Activated CD4-positive, alpha-beta T cell treated with anti-CD3 and anti-CD28 coated beads, Interleukin-2, amount 50 U/mL, for 48 hours (primary cell): Measurements from ENCODE around the gene DPH5.
"Not testable (repeated sequence)": the region's sequence is repeated elsewhere in the genome, so short reads cannot be mapped to it uniquely, and the experiment has no call there.

Experiments
- DNase-seq, 2 experiments: peaks; one replicate each; pipeline ENCODE4 v3.0.0-alpha.2; 2020

DPH5 gene, protein sequence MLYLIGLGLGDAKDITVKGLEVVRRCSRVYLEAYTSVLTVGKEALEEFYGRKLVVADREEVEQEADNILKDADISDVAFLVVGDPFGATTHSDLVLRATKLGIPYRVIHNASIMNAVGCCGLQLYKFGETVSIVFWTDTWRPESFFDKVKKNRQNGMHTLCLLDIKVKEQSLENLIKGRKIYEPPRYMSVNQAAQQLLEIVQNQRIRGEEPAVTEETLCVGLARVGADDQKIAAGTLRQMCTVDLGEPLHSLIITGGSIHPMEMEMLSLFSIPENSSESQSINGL

DNA sequence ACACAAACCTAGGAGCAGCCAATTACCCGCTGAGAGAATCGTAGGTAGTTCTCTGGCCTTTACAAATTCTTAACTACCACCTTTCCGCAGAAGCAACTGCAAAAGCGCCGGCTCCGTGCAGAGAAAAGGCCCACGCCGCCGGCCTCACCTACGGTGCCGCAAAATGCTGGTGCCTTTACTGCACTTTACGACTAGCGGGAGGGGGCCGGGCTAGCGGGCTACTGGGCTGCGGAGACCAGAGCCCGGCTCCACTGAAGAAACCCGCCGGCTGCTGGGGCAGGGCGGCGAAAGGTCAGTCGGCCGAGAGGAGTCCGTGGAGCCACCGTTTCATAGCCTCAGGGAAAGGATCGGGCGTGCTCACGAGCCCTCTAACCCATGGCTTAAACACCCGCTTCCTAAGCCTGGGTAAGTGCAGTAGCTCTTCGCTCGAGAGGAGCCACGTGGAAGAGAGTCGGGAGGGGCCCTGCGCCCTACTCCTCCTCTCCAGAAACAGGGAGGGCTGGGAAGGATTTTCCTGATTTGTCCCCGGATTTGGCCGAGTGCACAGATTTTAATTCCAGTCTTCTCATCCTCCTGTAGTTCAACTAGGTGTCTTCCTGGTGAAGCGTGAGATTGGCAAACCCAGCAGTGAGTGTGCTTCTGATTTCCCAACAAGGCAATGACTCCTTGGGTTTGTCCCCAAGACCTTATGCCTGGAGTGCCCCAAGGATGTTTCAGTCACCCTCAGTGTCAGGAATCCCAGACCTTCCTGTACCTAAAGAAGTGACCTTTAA is at the start of gene DPH5:
Gene DPH5, minus strand, starts transcription at position 128 of the 773 bp plus-strand sequence. CDS start 341 bp downstream, outside the sequence.
- DNase-seq = peak; percentile 91 to 94

DNA sequence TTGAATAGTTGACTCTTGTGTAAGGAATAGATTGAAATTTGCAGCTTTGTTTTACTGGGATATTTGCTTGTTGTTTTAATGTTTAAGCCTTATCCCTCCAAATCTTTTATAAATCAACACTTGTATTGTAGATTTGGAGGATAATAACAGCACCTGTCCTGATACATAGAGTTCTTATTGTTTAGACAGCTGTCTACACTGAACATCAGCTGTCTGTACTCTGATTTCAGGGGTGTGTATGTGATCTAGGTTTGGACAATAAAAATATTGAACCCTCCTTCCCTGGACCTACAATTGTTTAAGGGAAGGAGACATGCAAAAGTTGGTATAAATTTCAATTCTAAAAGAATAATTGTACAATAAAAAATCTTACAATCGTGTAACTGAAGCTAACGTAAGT is 48.3 kb upstream of the DPH5 start:
- no peak for DNase-seq

DNA sequence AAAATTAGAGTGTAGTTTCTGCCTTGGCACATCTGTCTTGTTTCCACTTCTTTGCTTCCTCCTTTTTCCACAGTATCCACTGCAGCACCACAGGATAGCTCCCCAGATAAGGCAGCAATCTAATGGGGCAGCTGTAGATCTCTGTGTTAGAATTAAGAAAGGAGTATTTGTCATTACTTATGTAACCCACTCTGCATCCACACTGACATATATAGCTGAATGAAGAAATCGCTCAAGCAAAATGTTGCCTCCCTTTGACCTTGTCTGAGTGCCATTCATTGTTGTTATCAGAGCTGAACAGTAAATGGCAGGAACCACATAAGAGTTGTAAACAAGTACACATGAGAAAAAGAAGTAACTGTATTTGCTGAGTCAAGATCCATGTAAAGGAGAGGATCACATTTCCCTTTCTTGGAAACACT is 45.9 kb upstream of the DPH5 start:
- DNase-seq = no peak

DNA sequence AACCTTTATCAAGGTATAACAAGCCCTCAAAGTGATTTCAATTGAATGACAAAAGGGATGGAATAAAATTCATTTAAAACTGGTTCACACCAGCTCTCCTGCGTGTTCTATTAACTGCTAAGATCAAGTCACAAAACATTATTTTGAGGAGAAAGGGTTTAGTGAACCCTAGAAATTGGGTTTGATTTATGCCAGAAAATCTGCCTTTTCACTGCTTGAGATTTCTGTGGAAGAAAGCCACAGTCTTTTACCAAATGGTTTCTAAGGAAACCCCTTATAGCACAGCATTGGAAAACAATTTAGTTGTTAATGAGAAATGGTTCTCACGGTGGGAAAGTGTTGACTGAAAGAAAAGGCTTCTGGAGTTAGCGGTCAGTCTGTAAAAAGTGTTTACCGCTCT is 43.6 kb upstream of the DPH5 start:
- DNase-seq = no peak

DNA sequence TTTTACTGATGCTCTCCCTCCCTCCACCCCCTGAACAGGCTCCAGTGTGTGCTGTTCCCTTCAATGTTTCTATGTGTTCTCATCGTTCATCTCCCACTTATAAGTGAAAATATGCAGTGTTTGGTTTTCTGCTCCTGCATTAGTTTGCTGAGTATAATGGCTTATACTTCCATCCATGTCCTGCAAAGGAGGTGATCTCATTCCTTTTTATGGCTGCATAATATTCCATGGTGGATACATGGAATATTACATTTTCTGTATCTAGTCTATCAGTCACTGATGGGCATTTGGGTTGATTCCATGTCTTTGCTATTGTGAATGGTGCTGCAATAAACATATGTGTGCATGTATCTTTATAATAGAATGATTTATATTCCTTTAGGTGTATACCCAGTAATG is 41.4 kb upstream of the DPH5 start:
- not testable (repeated sequence) for DNase-seq

GRCh38 chr1:101066260-101066936 is 40.8 kb upstream of the DPH5 start:
- DNase-seq = no peak

- no peak for DNase-seq
Measured at GRCh38 chr1:101065575-101065974, 40.0 kb upstream of the DPH5 start.

- DNase-seq = no peak
Measured at GRCh38 chr1:101064697-101065096, 39.1 kb upstream of the DPH5 start.

GRCh38 chr1:101060992-101061391 is 35.4 kb upstream of the DPH5 start:
- DNase-seq = no peak

GRCh38 chr1:101059945-101060542 is 34.5 kb upstream of the DPH5 start:
- no peak for DNase-seq

DNA sequence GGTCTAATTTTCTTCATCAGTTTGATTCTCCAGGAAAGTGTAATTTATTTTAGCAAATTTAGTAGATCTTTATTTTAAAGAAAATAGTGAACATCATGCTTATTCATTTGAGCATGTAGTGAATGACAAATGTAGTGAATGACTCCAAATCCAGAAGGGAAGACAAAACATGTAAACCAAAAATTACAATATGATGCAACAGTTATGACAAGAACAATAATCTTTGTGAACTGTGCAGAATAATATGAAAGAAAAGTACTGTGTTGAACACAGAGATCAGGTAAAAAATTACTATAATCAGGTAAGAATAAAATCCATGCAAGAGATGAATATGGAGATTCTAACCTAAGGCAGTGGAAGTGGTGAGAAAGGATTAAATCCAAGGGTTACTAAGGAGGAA is 30.0 kb upstream of the DPH5 start:
- no peak for DNase-seq

- no peak for DNase-seq
Measured at GRCh38 chr1:101051688-101052638, 26.4 kb upstream of the DPH5 start.

GRCh38 chr1:101050869-101051268 is 25.3 kb upstream of the DPH5 start:
- DNase-seq = no peak

GRCh38 chr1:101044749-101045148 is 19.2 kb upstream of the DPH5 start:
- no peak for DNase-seq

DNA sequence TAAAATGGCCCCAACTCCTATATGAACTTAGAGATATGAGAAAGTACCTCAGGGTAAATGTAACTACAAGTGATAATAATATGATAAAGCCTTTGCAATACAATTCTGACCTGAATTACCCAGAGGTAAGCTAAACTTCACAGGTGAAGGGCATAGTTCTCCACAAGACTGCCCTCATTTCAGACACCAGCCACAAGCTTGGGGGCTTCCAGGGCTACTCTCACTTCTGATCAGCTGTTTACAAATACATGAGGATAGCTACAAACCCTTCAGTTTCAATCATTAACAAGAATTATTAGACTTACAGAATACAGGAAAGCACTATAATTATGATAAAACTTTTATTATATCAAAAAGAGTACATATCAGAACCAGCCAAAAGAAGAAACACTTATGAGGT is 18.7 kb upstream of the DPH5 start:
- no peak for DNase-seq

GRCh38 chr1:101043776-101044175 is 18.2 kb upstream of the DPH5 start:
- DNase-seq = no peak

DNA sequence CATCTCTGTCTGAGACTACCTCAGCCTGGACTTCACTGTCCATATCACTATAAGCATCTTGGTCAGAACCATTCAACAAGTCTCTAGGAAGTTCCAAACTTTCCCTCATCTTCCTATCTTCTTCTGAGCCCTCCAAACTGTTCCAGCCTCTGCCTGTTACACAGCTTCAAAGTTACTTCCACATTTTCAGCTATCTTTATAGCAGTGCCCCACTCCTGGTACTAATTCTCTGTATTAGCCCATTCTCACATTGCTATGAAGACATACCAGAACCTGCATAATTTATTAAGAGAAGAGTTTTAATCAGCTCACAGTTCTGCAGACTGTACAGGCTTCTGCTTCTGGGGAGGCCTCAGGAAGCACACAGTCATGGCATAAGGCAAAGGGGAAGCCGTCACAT is 15.7 kb upstream of the DPH5 start:
- DNase-seq = no peak

DNA sequence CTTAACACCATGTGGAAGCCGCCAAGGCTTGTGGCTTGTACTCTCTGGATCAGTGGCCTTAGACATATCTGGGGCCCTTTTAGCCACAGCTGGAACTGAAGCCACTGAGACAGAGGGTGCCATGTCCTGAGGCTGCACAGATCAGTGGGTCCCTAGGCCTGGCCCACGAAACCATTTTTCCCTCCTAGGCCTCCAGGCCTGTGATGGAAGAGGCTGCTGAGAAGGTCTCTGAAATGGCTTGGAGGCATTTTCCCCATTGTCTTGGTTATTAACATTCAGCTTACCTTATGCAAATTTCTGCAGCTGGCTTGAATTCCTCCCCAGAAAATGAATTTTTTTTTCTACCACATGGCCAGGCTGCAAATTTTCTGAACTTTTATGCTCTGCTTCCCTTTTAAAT is 15.1 kb upstream of the DPH5 start:
- DNase-seq = no peak

DNA sequence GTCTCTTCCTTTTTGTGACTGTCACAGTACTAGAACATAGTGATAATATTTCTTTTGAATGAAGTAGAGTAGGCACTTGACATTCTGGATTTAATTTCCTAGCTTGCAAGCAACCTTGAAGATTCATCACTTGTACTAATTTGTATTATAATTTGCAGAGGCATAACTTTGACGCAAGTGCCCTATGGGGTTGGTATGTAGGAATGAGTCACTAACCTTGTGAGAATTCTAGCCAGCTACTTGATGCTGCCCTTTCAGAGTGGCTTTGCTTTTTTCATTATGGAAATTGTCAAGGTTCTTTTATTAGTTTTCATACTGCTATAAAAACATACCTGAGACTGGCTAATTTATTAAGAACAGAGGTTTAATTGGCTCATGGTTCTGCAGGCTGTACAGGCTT is 13.7 kb upstream of the DPH5 start:
- no peak for DNase-seq

- DNase-seq = no peak
Measured at GRCh38 chr1:101037316-101037715, 11.7 kb upstream of the DPH5 start.

DNA sequence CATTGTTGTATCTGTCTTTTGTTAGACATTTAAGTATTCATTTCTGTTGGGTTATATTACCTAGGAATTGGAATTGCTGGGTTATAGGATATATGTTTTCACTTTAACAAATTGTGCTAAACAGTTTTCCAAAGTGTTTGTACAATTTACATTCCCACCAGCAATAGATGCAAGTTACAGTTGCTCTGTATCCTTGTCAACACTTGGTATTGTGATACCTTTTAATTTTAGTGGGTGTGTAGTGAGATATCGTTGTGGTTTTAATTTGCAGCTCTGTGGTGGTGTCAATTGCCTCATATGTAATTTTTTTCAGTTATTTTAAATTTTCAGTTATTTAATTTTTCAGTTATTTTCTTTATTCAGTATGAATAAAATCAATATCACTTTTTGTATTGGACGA is 7.4 kb upstream of the DPH5 start:
- no peak for DNase-seq

DNA sequence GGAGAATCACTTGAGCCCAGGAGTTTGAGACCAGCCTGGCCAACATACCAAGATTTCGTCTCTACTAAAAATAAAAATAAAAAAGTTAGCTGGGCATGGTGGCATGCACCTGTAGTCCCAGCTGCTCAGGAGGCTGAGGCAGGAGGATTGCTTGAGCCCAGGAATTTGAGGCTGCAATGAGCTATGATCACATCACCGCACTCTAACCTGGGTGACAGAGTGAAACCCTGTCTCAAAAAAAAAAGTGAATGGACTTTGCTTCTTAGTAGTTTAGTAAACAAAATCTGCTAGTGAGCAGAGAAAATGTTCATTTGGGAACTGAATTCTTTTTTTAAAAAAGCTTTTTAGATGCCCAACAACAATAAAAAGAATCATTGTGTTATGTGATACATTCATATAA is 6.5 kb upstream of the DPH5 start:
- DNase-seq = not testable (repeated sequence)
